HG03565 (cell line): ENCODE results near the gene INKA2.

Experiments
- ATAC-seq: cut with Tn5 transposase; IDR thresholded peaks from one replicate; pipeline ENCODE4 v1.9.1; 2021; ENCODE audit warnings: mild to moderate bottlenecking, moderate library complexity; ENCODE audit not compliant: unreplicated experiment

The INKA2 gene

GRCh38 chr1:111739194-111739924, at the start of gene INKA2:
TSS of gene INKA2 (minus strand) at chr1:111739395. CDS start at chr1:111739242, 153 bp downstream.
- ATAC-seq = peak; percentile 72

- ATAC-seq = no peak
These were observed 47.5 kb upstream of the INKA2 start for GRCh38 chr1:111786669-111787207.

DNA sequence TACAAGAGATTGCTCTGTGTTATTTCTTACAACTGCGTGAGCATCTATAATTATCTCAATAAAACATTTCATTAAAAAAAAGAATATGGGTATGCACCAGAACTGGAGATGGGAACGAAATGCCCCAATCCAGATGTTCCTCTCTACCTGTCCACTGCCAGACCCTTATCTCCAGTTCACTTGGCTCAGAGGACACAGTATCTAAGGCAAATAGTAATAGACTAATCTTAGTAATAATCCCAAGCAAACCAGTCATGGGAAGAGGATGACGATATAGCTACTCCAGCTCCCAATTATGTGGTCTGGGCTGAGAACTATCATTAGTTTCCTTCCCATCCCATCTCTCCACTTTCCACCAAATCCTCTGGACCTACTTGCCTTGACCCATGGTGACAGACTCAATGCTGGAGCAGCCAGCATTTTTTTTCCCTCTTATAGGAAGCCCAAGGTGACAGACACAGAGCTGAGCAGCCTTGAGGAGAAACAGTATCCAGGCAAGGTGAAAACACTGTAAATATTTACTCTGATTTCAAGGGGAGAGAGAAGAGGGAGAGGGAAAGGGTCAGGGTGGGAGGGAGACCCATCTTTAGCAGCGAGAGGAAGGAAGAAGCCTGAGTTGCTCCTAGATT, 45.2 kb upstream of the INKA2 start:
- no peak for ATAC-seq

DNA sequence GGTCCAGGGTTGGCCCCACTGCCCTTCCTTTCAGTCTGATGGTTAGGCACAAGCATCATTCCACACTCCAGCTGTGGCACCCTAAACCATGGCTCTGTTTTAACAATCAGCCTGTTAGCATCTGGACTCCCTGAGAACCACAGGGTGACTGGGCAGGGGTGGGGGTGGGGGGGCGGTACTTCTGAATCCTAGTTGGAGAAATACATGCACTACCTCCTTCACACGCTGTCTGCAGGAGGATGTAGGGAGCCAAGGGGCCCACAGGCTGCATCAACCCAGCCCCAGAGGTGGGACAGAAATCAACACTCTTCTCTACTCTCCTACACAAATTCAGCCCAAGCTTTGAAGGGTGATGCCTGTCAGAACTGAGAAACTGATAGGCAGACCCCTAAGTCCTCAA, 40.4 kb upstream of the INKA2 start:
- ATAC-seq = no peak

DNA sequence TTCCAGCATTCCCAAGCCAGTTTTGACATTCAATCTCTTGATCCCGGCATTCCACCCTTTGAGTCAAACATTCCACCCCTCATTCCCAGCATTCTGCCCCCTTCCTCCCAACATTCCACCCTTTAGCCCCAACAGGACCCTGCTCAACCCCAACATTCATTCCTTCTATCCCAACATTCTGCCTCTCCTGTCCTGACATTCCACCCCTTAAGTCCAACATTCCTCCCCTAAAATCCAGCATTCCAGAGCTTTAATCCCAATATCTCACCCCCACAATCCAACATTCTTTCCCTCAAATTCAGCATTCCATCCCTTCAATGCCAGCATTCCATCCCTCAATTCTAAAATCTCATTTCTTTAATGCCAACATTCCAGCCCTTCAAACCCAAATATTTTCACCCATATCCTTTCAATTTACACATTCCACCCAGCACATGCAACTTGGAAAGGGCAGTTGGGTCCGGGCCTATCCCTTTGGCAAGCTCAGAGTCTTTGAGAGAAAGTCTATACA, 39.4 kb upstream of the INKA2 start:
- no peak for ATAC-seq

DNA sequence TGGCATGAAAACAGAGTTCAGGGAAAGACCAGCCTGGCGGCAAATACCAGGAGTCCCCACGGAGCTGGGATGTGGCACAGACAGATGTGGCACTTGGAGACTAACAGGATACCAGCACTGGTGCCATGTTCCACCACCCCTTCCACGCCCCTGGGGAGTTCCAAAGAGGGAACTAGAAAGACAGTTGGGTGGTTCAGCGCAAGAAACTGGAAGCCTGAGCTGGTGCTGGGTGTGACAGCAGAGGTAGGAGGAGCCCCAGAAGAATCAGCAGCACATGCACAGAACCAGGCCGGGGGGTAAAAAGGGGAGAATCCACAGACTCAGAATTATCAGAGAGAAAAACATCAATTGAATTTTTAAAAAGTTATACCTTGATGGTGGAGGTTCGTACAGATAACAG, 38.9 kb upstream of the INKA2 start:
- no peak for ATAC-seq

GRCh38 chr1:111777301-111777700, 38.1 kb upstream of the INKA2 start:
- ATAC-seq = no peak

GRCh38 chr1:111776861-111777260, 37.7 kb upstream of the INKA2 start:
- ATAC-seq = no peak

- no peak for ATAC-seq
These were observed 37.2 kb upstream of the INKA2 start for GRCh38 chr1:111776391-111776790.

GRCh38 chr1:111775966-111776365, 36.8 kb upstream of the INKA2 start:
- ATAC-seq = no peak

DNA sequence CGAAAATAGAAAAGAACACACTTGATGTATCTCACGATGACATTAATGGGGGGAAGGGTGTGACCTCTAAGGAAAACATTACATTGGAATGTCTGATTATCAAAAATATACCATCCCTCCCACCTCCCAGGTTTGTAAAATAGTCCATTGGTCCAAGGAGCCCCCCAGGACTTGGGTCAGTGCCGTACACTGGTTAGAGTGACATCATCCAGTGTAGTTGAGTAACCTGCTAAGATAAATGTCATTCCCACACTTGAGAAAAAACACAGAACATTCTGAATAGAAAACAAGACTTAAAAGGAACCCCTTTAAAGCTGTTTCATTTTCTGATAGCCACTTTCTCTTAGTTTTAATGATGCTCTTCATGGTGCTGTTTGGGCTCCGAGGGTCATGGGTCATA, 31.7 kb upstream of the INKA2 start:
- no peak for ATAC-seq

DNA sequence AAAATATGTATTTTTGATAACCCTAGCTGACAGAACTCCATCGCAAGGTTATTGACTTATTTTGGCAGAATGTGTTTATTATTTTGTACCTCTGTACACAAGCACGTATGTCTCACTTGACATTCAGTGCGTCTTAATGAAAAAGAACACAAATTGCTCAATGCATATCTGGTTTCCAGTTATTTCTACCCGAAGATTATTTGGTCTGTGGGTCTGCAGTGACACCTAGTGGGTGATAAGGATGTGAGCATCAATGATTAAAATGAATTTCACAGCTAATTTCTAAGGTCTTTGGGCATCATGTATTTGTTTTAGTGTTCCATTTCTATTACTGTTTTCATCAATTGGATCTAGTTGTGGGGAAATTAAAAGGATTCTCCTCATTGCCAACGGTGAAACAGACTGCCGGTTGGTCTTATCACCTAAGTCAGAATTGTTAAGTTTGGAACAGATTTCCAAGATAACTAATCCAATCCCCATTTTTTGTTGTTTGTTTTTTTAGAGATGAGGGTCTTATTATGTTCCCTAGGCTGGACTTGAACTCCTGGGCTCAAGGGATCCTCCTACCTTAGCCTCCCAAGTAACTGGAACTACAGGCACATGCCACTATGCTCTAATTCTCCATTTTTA, 30.4 kb upstream of the INKA2 start:
- no peak for ATAC-seq

DNA sequence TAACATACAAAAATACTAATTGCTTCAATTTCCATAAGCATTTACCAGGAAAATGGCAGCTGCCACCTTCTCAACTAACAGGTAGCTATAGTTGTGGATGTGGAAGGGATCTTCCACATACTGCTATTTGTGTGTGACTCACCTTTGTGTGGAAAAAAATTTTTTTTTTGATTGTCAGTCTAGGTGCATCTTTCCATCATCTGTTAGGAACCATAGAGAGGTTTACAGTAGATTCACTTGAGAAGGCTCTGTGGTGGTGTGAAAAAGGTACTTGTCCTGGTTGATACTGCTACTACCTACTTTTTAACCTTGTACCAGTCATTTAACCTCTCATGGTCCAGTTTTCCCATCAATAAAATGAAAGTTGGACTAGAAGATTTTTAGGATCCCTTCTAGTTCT, 29.4 kb upstream of the INKA2 start:
- ATAC-seq = no peak

DNA sequence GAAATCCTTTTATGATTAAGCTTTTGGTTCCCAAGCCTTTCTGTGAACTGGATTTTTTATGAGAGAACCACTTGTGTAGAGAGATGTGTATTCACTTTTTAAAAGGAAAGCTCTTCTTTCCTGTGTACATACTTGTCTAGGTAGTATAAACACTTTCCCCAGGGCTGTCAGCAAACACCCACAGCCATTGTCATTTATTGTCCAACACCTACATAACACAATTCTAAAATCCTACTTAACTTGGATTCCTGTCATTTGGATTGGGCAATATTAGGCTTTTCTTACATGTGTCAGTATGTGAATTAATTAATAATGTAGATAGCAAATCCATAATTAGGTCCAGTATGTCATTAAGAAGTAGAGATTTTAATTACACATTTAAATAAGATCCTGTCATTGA, 28.8 kb upstream of the INKA2 start:
- ATAC-seq = no peak

GRCh38 chr1:111762332-111762731, 23.1 kb upstream of the INKA2 start:
- no peak for ATAC-seq

DNA sequence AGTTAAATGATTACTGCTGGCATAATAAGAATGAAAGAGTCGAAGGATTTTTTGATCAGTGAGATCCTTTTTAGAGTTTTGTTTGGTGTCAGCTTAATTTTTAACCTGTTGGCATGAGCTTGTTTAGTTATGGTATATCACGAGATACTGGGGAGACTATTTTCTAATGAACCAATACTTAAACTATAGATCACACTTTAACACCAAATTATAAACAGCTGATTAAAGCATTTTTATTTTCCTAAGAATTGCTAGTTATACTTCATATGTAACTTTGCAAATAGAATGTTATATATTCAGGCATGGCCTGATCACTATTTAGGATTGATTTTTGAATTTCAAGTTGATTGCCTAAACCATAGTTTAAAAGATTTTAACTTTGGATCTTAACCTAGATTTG, 22.5 kb upstream of the INKA2 start:
- no peak for ATAC-seq

- ATAC-seq = no peak
These were observed 19.2 kb upstream of the INKA2 start for GRCh38 chr1:111758373-111758772.

DNA sequence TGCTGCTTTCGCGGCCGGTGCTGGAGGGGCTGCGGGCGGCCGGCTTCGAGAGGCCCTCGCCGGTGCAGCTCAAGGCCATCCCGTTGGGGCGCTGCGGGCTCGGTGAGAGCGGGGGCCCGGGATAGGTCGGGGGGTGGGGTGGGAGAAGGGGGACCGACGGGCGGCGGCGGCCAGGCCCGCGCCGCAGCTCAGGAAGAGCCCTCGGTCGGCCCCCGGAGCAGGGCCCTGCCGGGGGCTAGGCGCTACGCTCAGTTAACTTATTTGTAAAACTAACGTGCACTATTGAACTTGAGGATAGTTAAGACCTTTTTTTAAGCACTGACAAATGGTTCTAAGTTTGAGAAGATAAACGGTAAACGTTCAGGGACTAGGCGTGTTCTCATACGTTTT, 16.9 kb upstream of the INKA2 start:
- peak; percentile 16 for ATAC-seq

GRCh38 chr1:111755331-111756123, 16.3 kb upstream of the INKA2 start, which contains the start of gene DDX20:
TSS of gene DDX20 (plus strand) at chr1:111755901. CDS start at chr1:111755925, 24 bp downstream.
- ATAC-seq = peak; percentile 84

DNA sequence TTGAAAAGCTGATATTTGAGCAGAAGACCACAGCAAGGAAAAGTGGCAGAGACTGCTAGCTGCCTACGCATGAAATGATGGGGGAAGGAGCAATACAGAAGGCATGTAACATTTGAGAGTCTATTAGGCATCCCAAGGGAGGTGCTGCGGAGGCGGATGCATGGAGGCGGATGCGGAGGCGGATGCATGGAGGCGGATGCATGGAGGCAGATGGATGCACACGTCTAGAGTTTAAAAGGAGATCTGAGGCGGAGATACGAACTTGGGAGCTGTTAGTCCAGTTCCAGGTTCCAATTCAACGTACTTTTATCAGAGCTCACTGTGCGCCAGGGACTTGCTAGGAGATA, 15.8 kb upstream of the INKA2 start:
- ATAC-seq = no peak
